HL-60 (cell line): ENCODE data around the gene MYBPC3.

Experiments
- POLR2AphosphoS5 ChIP-seq: IDR thresholded peaks from 2 replicates; pipeline ENCODE4 v1.6.1; 2012; ENCODE audit warnings: low read depth
- TF ChIP-seq, protein P1 (sequence below): IDR thresholded peaks from one replicate; pipeline ENCODE4 v1.5.1; 2011; ENCODE audit warnings: low read length, control low read depth, inconsistent platforms; ENCODE audit not compliant: insufficient read depth
- TF ChIP-seq, protein P2 (sequence below): IDR thresholded peaks from 2 replicates; pipeline ENCODE4 v1.6.1; 2012; ENCODE audit warnings: low read depth; ENCODE audit not compliant: insufficient replicate concordance

DNA sequence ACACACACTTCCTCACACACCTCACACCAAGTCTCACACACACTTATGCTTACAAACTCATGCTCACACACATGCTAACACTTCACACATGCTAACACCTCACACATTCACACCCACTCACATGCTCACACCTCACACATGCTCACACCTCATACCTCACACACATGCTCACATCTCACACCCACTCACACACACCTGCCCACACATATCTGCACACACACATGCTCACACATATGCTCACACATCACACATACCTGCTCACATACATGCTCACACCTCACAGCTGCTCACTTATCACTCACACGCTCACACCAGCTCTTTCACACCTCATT, 4.5 kb upstream of the MYBPC3 start:
- TF ChIP-seq, protein P1, sequence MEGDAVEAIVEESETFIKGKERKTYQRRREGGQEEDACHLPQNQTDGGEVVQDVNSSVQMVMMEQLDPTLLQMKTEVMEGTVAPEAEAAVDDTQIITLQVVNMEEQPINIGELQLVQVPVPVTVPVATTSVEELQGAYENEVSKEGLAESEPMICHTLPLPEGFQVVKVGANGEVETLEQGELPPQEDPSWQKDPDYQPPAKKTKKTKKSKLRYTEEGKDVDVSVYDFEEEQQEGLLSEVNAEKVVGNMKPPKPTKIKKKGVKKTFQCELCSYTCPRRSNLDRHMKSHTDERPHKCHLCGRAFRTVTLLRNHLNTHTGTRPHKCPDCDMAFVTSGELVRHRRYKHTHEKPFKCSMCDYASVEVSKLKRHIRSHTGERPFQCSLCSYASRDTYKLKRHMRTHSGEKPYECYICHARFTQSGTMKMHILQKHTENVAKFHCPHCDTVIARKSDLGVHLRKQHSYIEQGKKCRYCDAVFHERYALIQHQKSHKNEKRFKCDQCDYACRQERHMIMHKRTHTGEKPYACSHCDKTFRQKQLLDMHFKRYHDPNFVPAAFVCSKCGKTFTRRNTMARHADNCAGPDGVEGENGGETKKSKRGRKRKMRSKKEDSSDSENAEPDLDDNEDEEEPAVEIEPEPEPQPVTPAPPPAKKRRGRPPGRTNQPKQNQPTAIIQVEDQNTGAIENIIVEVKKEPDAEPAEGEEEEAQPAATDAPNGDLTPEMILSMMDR, result no peak
- TF ChIP-seq, protein P2, sequence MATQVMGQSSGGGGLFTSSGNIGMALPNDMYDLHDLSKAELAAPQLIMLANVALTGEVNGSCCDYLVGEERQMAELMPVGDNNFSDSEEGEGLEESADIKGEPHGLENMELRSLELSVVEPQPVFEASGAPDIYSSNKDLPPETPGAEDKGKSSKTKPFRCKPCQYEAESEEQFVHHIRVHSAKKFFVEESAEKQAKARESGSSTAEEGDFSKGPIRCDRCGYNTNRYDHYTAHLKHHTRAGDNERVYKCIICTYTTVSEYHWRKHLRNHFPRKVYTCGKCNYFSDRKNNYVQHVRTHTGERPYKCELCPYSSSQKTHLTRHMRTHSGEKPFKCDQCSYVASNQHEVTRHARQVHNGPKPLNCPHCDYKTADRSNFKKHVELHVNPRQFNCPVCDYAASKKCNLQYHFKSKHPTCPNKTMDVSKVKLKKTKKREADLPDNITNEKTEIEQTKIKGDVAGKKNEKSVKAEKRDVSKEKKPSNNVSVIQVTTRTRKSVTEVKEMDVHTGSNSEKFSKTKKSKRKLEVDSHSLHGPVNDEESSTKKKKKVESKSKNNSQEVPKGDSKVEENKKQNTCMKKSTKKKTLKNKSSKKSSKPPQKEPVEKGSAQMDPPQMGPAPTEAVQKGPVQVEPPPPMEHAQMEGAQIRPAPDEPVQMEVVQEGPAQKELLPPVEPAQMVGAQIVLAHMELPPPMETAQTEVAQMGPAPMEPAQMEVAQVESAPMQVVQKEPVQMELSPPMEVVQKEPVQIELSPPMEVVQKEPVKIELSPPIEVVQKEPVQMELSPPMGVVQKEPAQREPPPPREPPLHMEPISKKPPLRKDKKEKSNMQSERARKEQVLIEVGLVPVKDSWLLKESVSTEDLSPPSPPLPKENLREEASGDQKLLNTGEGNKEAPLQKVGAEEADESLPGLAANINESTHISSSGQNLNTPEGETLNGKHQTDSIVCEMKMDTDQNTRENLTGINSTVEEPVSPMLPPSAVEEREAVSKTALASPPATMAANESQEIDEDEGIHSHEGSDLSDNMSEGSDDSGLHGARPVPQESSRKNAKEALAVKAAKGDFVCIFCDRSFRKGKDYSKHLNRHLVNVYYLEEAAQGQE, result no peak
- peak; percentile 75; the same call in 1 of the 2 replicates for TF ChIP-seq POLR2AphosphoS5
